HK-2 (cell line): Measurements from ENCODE around the gene LTC4S.

Source experiments
- DNase-seq: peaks from one replicate; pipeline ENCODE4 v3.0.0-alpha.2; 2018; ENCODE audit not compliant: unreplicated experiment

Gene LTC4S

GRCh38 chr5:179812135-179812825, 18.5 kb downstream of the LTC4S start:
- DNase-seq = no peak

DNA sequence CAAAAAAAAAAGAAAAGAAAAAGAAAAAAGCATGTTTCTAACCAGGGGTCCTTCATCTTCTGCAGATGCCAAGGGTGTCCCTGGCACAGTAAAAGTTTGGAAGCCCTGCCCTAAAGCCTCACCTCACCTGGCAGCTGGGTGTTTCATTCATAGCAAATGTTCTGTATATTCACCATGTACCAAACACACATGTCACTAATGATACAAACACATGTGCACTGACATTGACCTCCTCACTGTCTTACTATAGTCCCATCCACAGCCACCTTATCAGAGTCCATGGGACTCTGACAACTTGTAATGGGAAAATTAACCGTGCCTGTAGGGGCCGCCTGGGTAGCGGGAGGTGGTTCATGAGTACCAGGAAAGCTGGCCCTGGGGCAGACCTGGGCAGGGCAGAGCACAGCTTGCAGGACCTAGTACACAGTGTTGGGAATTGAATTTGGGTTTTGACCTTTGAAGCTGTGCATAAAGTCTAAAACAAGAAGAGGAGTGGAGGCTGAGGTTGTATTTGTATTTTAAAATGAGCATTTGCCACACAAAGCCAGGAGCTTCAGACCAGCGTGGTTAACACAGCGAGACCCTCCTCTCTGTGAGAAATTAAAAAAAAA, 19.3 kb downstream of the LTC4S start:
- no peak for DNase-seq

- no peak for DNase-seq
Measured at GRCh38 chr5:179814090-179814489, 20.3 kb downstream of the LTC4S start.

GRCh38 chr5:179815491-179816249, 21.9 kb downstream of the LTC4S start:
- no peak for DNase-seq

DNA sequence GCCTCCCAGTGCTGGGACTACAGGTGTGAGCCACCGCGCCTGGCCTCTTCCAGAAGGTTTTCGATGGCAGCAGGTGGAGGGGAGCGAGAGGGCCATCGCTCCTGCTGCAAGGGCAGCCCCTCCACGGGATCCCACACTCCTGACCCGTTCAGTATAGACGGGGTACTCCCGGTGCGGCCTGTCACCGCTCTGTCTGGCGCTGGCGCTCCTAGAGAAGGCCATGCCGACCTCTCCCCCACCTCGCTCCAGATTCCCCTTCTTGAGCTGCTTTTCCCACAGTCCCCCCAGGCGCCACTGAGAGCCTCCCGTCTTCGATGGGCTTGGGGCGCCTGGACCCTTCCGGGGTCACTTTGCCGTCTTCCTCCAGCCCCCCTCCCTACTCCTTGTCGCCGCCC, 22.6 kb downstream of the LTC4S start:
- DNase-seq = no peak

DNA sequence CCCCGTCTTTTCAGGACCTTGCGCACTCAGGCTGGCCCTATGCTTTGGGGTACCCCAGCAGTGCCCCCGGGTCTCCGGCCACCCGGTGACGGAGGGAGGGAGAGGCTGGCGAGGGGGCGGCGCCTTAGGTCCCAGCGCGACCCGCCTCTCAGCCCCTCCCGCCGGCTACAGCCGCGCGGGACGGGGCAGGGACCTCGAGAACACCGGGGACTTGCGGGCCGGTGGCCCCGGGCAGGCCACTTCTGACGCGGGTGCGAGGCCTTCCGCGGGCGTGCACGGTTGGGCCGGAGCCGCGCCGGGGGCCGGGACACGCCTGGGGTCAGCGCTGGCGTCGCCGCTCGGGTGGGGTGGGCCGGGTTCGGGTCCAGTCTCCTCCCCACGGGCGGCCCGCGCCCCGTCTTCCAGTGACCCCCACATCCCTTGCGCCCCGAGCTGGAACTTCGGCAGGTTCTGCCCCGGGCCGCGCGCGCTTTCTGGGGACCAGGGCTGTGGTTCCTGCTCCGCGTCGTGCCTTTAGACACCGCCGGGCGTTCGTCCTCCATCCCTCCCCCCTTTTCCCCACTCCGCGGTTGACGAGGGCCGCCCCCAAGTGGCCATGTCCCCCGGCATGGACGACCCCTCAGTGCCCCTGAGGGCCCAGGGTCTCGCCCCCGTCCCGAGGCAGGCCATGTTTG, 23.1 kb downstream of the LTC4S start:
- no peak for DNase-seq

GRCh38 chr5:179817470-179817840, 23.7 kb downstream of the LTC4S start:
- DNase-seq = no peak

GRCh38 chr5:179817890-179818745, 24.3 kb downstream of the LTC4S start:
- no peak for DNase-seq

- peak; percentile 91 for DNase-seq
Measured at GRCh38 chr5:179818746-179819295, 25.0 kb downstream of the LTC4S start.

GRCh38 chr5:179819296-179820126, 25.7 kb downstream of the LTC4S start:
- DNase-seq = peak; percentile 83

GRCh38 chr5:179820127-179820482, 26.3 kb downstream of the LTC4S start:
- no peak for DNase-seq

- peak; percentile 72 for DNase-seq
Measured at GRCh38 chr5:179820483-179821297, 26.9 kb downstream of the LTC4S start, which contains the start of gene SQSTM1. Gene SQSTM1, plus strand, starts transcription at chr5:179820905. Its CDS starts 32 bp downstream, at chr5:179820937.

- peak; percentile 84 for DNase-seq
Measured at GRCh38 chr5:179821298-179822058, 27.7 kb downstream of the LTC4S start.

GRCh38 chr5:179822059-179822432, 28.3 kb downstream of the LTC4S start:
- DNase-seq = no peak

DNA sequence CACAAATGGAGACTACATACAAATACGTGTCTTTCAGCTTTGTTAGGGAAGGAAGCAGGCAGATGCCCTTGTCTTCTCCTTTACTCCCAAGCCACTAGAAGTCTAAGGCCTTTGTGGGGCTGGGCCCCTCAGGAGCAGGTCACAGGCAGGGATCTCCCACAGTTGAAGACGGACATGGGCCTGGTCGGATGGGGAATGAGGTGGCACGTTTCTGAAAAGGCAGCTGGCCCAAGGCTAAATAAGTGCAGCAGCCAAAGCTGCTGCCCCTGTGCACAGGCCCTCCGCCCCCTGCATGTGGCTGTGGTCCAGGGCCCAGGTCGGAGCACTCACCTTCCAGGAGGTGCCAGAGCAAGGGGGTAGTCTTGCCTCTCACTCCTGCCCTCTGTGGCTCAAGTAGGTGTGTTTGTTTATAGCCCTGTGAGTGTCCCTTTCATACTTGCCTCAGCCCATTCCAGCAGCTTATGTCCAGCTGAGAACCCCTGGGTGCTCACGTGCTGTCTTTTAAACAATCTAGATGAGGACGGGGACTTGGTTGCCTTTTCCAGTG, 28.7 kb downstream of the LTC4S start:
- DNase-seq = no peak

GRCh38 chr5:179823937-179824744, 30.4 kb downstream of the LTC4S start:
- no peak for DNase-seq

GRCh38 chr5:179824745-179825112, 30.9 kb downstream of the LTC4S start:
- no peak for DNase-seq
